Activated T-helper 1 cell treated with anti-CD3 and anti-CD28 coated beads, Interleukin-2, amount 50 U/mL, for 16 hours (primary cell): ENCODE data around the gene THOC2.
"Not testable (repeated sequence)": the region's sequence is repeated elsewhere in the genome, so short reads cannot be mapped to it uniquely, and the experiment has no call there.

Experiments used
- DNase-seq, 2 donors: peaks; one replicate each; pipeline ENCODE4 v3.0.0-alpha.2; 2020; ENCODE audit warnings: low read depth in 1 of 2, low spot score in 1 of 2

THOC2 gene

GRCh38 chrX:123574027-123574426, 158.8 kb downstream of the THOC2 start:
- not testable (repeated sequence) for DNase-seq

- no peak for DNase-seq
Observed at GRCh38 chrX:123570011-123570590, 162.8 kb downstream of the THOC2 start.

DNA sequence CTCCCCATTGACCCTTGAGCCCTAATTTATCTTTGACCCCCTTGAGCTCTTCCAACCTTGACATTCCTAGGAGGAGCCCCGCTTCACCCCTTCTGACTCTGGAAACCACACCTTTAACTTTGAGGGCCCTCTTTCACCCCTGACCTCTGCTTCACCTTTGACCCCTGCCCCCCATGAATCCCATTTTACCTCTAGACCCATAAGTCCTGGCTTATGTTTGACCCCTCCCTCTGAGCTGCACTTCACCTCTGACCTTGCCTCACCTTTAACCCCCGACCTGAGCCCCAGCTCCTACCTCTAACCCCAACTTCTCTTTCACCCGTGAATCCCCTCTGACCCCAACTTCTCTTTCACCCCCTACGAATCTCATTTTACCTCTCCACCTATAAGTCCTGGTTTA, 169.7 kb downstream of the THOC2 start:
- no peak for DNase-seq

DNA sequence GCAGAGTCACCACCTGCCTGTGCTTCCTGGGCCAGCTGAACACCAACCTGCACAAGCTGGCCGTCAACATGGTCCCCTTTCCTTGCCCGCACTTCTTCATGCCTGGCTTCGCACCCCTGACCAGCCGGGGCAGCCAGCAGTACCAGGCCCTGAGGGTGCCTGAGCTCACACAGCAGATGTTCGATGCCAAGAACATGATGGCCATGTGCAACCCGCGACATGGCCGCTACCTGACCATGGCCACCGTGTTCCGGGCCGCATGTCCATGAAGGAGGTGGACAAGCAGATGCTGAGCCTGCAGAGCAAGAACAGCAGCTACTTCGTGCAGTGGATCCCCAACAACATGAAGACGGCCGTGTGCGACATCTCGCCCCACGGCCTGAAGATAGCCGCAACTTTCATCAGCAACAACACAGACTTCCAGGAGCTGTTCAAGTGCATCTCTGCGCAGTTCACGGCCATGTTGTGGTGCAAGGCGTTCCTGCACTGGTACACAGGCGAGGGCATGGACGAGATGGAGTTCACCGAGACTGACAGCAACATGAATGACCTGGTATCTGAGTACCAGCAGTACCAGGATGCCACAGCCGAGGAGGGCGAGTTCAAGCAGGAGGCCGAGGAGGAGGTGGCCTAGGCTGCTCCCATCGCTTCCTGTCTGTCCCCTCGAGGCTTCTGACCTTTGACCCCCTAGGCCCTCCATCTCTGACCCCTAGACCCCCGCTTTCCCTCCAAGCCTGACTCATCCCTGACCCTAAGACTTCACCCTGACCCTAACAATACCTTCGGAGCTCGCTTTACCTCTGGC, 170.3 kb downstream of the THOC2 start:
- no peak for DNase-seq

DNA sequence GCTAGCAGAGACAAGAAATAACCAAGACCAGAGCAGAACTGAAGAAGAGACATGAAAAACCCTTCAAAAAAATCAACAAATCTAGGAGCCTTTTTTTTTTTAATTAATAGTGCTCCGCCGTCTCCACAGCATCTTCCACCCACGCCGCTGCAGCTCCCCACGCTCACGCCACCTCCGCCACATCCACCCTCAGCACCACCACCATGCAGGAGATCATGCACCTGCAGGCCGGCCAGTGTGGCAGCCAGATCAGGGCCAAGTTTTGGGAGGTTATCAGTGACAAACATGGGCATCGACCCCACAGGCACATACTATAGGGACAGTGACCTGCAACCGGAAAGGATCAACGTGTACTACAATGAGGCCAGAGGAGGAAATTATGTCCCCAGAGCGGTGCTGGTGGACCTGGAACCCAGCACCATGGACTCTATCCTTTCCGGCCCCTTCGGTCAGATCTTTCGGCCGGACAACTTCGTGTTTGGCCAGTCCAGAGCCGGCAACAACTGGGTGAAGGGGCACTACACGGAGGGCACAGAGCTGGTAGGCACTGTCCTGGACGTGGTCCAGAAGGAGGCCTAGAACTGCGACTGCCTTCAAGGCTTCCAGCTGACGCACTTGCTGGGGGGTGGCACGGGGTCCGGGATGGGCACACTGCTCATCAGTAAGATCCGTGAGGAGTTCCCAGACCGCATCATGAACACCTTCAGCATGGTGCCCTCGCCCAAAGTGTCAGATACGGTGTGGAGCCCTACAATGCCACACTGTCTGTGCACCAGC, 171.2 kb downstream of the THOC2 start:
- no peak for DNase-seq

GRCh38 chrX:123550829-123551228, 182.0 kb downstream of the THOC2 start:
- DNase-seq, result no peak
